Liver (tissue), 3 donors: ENCODE data around the gene LDHAL6B.

Experiments
- FOXA2 ChIP-seq: IDR thresholded peaks from 2 replicates; pipeline ENCODE4 v1.6.1; 2016; ENCODE audit warnings: antibody characterized with exemption
- GABPA ChIP-seq, 2 donors: IDR thresholded peaks in 1 of 2; conservative IDR thresholded peaks in 1 of 2; 2 replicates each; pipeline ENCODE4 v1.6.1; 2016; ENCODE audit warnings: antibody characterized with exemption in 2 of 2, mild to moderate bottlenecking in 1 of 2, moderate library complexity in 1 of 2
- MAX ChIP-seq: IDR thresholded peaks from 2 replicates; pipeline ENCODE4 v1.6.1; 2016; ENCODE audit warnings: antibody characterized with exemption
- RAD21 ChIP-seq, 2 donors: IDR thresholded peaks; 2 replicates each; pipeline ENCODE4 v1.6.1; 2016; ENCODE audit warnings: antibody characterized with exemption in 2 of 2, mild to moderate bottlenecking in 2 of 2
- REST ChIP-seq: IDR thresholded peaks from 2 replicates; pipeline ENCODE4 v1.6.1; 2016; ENCODE audit warnings: antibody characterized with exemption, mild to moderate bottlenecking
- RXRA ChIP-seq, 2 donors: IDR thresholded peaks; 2 replicates each; pipeline ENCODE4 v1.6.1; 2017 to 2018; ENCODE audit warnings: antibody characterized with exemption in 2 of 2, mild to moderate bottlenecking in 1 of 2
- SP1 ChIP-seq: IDR thresholded peaks from 2 replicates; pipeline ENCODE4 v1.6.1; 2018; ENCODE audit warnings: antibody characterized with exemption, mild to moderate bottlenecking
- TAF1 ChIP-seq: conservative IDR thresholded peaks from 2 replicates; pipeline ENCODE4 v1.6.1; 2016; ENCODE audit warnings: antibody characterized with exemption, mild to moderate bottlenecking
- YY1 ChIP-seq: IDR thresholded peaks from 2 replicates; pipeline ENCODE4 v1.6.1; 2016; ENCODE audit warnings: antibody characterized with exemption, mild to moderate bottlenecking
- TF ChIP-seq, protein P1 (sequence below): fragments of 150-350 bp; IDR thresholded peaks from 2 replicates; pipeline ENCODE4 v1.5.1; 2017; ENCODE audit warnings: improper control_type of control experiment, low read depth, low read length; ENCODE audit not compliant: missing input control
- TF ChIP-seq, protein P2 (sequence below): IDR thresholded peaks from 2 replicates; pipeline ENCODE4 v1.6.1; 2016; ENCODE audit warnings: antibody characterized with exemption
- donor health status: healthy.
- donor health status: healthy.

DNA sequence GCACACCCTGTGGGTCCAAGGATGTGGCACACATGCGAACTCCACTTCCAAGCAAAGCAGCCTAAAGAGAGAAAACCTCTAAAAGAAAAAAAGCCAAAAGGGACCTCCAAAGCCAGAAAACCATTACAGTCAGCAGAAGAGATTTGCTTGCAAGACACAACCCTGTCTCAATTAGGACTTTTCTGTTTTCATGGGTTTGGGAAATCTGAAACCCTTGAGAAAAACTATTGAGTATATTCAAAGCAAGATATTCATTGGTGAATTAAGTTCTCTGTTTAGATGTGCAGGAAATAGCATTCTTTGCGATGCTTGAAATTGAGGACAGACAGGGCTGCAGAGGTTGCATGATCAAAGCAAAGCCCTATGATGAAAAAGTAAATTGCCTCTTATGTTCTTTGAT lies 10.2 kb upstream of the LDHAL6B start:
- TF ChIP-seq, protein P1, sequence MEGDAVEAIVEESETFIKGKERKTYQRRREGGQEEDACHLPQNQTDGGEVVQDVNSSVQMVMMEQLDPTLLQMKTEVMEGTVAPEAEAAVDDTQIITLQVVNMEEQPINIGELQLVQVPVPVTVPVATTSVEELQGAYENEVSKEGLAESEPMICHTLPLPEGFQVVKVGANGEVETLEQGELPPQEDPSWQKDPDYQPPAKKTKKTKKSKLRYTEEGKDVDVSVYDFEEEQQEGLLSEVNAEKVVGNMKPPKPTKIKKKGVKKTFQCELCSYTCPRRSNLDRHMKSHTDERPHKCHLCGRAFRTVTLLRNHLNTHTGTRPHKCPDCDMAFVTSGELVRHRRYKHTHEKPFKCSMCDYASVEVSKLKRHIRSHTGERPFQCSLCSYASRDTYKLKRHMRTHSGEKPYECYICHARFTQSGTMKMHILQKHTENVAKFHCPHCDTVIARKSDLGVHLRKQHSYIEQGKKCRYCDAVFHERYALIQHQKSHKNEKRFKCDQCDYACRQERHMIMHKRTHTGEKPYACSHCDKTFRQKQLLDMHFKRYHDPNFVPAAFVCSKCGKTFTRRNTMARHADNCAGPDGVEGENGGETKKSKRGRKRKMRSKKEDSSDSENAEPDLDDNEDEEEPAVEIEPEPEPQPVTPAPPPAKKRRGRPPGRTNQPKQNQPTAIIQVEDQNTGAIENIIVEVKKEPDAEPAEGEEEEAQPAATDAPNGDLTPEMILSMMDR: no peak
- no peak for TF ChIP-seq MAX
- TF ChIP-seq TAF1: no peak
- TF ChIP-seq FOXA2: no peak
- no peak for TF ChIP-seq GABPA (IDR thresholded peaks at IDR 0.05 in 1 of 2, conservative IDR thresholded peaks at IDR 0.05 in 1 of 2)
- TF ChIP-seq RXRA (IDR thresholded peaks at IDR 0.05): no peak
- TF ChIP-seq, protein P2, sequence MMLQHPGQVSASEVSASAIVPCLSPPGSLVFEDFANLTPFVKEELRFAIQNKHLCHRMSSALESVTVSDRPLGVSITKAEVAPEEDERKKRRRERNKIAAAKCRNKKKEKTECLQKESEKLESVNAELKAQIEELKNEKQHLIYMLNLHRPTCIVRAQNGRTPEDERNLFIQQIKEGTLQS: no peak
- no peak for TF ChIP-seq YY1
- no peak for TF ChIP-seq REST
- no peak for TF ChIP-seq SP1
- no peak for TF ChIP-seq RAD21 (IDR thresholded peaks at IDR 0.05)
